AG10803 (cell line): Measurements from ENCODE around the gene TCEA3.
"Not testable (repeated sequence)": the region's sequence is repeated elsewhere in the genome, so short reads cannot be mapped to it uniquely, and the experiment has no call there.

ENCODE experiments used
- DNase-seq: peaks from one replicate; pipeline ENCODE4 v3.0.0; 2010; ENCODE audit warnings: low read depth
- H3K4me3 ChIP-seq: 2 replicates; pipeline ENCODE4 v1.5.1; 2011; ENCODE audit warnings: mild to moderate bottlenecking, low read length, control low read depth
- CTCF ChIP-seq: conservative IDR thresholded peaks from 2 replicates; pipeline ENCODE4 v1.5.1; 2011; ENCODE audit warnings: mild to moderate bottlenecking, low read length, control low read depth, inconsistent platforms

Gene TCEA3

DNA sequence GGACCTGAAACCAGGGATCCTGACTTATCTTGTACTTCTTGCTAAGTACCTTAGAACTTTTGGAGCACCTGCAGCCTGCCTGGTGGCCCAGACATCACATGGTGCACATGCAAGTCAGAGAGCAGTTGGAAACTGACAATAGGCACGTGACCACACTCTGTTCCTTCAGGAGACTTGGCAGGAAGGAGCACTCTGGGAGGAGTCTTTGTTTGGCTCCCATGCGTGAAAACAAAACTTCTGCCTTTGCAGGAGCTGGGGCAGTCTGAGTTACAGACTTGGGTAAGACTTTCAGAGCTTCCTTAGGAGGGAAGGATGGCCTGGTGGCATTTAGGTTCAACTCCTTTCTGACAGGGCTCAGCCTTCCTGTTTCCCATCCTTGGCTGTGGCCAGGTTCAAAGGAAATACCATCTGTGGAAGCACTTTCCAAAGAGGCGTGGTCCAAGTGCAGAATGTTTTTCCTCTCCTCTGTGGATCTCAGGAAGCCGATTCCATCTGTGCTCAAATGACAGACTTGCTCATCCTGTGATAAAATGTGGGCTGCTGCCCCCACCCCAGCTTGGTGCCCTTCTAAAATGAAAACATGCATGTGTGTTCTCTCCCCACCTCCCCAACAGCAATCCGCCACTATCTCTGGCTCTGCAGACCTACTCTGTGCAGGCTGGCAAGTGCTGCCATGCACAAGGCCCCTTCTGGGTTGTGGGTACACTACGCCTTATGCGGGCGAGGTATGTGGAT is 40.8 kb downstream of the TCEA3 start:
- no peak for TF ChIP-seq CTCF
- DNase-seq = no peak
- H3K4me3 ChIP-seq = no peak overlapping the region

DNA sequence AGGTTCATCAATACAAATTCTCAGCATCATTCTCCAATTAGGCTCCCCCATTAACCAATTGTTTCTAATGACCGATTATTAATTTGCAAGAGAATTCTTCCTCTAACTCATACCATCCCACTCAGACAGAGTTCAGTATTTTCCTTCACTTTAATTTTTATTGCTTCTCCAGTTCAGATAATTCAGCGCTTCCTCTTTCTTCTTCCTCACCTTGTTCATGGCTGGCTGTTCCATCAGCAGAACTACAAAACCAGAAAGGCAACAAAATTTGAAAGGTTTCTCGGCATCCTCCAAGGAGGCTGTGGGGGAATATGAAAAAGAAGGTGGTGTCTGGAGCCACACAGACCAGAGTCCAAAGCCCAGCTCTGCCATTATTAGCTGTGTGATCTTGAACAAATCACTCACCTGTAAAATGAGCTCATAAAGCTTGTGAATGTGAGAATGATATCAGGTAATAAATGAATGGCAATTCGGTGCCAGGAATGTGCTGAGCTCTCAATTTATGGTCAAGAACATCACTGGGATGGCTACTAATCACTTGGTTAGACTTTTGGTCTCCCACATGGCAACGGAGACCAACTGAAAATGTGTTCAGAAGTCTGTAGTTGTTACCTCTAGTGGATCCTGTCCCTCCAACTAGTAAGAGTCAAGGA is 43.2 kb downstream of the TCEA3 start:
- DNase-seq = no peak
- TF ChIP-seq CTCF = no peak

DNA sequence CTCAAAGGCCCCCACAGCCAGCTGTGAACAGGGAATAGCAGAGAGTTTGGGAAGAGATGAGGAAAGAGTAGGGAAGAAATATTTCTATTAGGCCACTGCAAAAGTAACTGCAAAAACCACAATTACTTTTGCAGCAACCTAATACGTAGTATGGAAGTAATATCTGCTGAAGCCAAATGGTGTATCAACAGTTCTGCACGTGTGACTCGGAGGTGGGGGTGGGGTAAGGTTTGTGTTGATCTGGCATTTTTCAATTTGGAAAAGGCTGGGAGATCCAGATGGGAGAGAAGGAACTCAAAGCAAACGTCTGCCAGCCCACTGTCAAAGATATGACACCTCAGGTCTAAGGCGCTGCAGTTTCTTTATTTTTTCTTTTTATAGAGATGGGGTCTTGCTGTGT is 43.8 kb downstream of the TCEA3 start:
- TF ChIP-seq CTCF = no peak
- H3K4me3 ChIP-seq = no peak overlapping the region
- DNase-seq = peak; percentile 69

More for the DNA sequence above, 43.2 kb downstream of the TCEA3 start:
- H3K4me3 ChIP-seq = no peak overlapping the region

DNA sequence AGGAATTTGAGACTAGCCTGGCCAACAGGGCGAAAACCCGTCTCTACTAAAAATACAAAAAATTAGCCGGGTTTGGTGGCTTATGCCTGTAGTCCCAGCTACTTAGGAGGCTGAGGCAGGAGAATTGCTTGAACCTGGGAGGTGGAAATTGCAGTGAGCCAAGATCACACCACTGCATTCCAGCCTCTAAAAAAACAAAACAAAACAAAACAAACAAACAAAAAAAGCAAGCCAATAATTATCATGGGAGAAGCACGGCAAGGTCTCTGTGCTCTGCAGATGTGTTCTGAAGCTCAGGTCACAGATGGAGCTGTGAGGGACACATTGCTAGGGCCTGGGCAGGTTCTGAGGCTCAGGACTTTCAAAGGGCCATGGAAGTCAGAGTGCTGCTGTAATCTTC is 44.3 kb downstream of the TCEA3 start:
- not testable (repeated sequence) for H3K4me3 ChIP-seq, DNase-seq

GRCh38 chr1:23376890-23377811 is 47.4 kb downstream of the TCEA3 start:
- H3K4me3 ChIP-seq = no peak overlapping the region
- DNase-seq = peak; percentile 85
- TF ChIP-seq CTCF = no peak

DNA sequence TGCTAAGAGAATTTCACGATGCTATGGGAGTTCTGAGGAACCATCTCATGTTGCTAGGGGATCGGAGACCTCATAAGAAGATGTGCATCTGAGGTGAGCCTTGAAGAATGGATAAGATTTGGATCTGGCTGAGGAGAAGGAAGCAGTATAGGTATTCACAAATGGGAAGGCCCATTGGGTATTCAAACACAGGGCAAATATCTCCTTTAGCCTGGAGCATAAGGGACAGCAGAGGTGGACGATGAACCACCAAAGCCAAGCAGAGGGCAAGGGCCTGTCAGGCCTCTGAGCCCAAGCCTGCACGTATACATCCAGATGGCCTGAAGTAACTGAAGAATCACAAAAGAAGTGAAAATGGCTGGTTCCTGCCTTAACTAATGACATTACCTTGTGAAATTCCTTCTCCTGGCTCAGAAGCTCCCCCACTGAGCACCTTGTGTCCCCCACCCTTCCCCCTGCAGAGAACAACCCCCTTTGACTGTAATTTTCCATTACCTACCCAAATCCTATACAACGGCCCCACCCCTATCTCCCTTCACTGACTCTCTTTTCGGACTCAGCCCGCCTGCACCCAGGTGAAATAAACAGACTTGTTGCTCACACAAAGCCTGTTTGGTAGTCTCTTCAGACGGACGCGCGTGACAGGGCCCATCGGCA is 50.3 kb downstream of the TCEA3 start:
- DNase-seq, H3K4me3 ChIP-seq: not testable (repeated sequence)

GRCh38 chr1:23371987-23372880 is 52.3 kb downstream of the TCEA3 start:
- TF ChIP-seq CTCF = no peak
- DNase-seq = no peak
- no peak overlapping the region for H3K4me3 ChIP-seq
